PC-9 (cell line): Measurements from ENCODE around the gene APBB1IP.

Experiments
- EZH2 ChIP-seq: fragments of 200-600 bp; sonication (generic); IDR thresholded peaks from 2 replicates; pipeline ENCODE4 v1.8.0; 2017; ENCODE audit warnings: antibody characterized with exemption, low read depth
- TF ChIP-seq, protein P1 (sequence below): fragments of 200-600 bp; sonication (generic); conservative IDR thresholded peaks from 2 replicates; pipeline ENCODE4 v1.6.1; 2017; ENCODE audit warnings: mixed run types, antibody characterized with exemption, mild to moderate bottlenecking, moderate library complexity

DNA sequence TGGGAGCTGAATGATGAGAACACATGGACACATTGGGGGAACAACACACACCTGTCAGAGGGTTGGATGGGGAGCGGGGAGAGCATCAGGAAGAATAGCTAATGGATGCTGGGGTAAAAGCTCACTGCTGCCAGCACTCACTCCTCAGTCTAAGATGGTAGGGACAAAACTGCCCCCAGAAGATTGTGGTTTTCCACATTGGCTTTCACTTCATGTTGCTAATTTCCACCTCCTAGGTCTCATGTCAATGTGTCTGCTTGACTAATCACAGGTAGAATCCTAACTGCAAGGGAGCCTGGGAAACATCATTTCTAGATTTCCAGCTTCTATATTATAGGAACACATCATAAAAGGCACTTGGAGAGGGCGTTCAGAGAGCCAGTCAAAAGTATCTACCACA, 22.6 kb downstream of the APBB1IP start:
- TF ChIP-seq, protein P1, sequence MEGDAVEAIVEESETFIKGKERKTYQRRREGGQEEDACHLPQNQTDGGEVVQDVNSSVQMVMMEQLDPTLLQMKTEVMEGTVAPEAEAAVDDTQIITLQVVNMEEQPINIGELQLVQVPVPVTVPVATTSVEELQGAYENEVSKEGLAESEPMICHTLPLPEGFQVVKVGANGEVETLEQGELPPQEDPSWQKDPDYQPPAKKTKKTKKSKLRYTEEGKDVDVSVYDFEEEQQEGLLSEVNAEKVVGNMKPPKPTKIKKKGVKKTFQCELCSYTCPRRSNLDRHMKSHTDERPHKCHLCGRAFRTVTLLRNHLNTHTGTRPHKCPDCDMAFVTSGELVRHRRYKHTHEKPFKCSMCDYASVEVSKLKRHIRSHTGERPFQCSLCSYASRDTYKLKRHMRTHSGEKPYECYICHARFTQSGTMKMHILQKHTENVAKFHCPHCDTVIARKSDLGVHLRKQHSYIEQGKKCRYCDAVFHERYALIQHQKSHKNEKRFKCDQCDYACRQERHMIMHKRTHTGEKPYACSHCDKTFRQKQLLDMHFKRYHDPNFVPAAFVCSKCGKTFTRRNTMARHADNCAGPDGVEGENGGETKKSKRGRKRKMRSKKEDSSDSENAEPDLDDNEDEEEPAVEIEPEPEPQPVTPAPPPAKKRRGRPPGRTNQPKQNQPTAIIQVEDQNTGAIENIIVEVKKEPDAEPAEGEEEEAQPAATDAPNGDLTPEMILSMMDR, result no peak
- TF ChIP-seq EZH2, result no peak
